Stimulated activated effector memory CD8-positive, alpha-beta T cell treated with anti-CD3 and anti-CD28 coated beads, Interleukin-12 subunit alpha, Interleukin-12 subunit beta, amount 100 ng/mL, for 72 hours (primary cell): Measurements from ENCODE around the gene KNG1.
A peak's percentile ranks its signal among the peaks of the same experiment; 100 is the strongest.

Source experiments
- ATAC-seq: fragments of 150-1000 bp; cut with Tn5 transposase; 2 replicates; pipeline ENCODE4 v1.10.0; 2021
- DNase-seq, 2 donors: peaks; one replicate each; pipeline ENCODE4 v3.0.0; 2021 to 2022; ENCODE audit warnings: low spot score in 2 of 2
- H3K27ac Mint-ChIP-seq: one replicate; pipeline ENCODE4 v1.8.0; 2022; ENCODE audit warnings: mild to moderate bottlenecking, mixed read lengths
- H3K36me3 Mint-ChIP-seq: one replicate; pipeline ENCODE4 v1.8.0; 2022; ENCODE audit warnings: mild to moderate bottlenecking, mixed read lengths
- H3K4me1 Mint-ChIP-seq: one replicate; pipeline ENCODE4 v1.8.0; 2022; ENCODE audit warnings: mixed read lengths
- H3K4me3 Mint-ChIP-seq: one replicate; pipeline ENCODE4 v1.8.0; 2022; ENCODE audit warnings: mild to moderate bottlenecking, mixed read lengths
- H3K9me3 Mint-ChIP-seq: one replicate; pipeline ENCODE4 v1.8.0; 2022; ENCODE audit warnings: mixed read lengths

KNG1 gene

DNA sequence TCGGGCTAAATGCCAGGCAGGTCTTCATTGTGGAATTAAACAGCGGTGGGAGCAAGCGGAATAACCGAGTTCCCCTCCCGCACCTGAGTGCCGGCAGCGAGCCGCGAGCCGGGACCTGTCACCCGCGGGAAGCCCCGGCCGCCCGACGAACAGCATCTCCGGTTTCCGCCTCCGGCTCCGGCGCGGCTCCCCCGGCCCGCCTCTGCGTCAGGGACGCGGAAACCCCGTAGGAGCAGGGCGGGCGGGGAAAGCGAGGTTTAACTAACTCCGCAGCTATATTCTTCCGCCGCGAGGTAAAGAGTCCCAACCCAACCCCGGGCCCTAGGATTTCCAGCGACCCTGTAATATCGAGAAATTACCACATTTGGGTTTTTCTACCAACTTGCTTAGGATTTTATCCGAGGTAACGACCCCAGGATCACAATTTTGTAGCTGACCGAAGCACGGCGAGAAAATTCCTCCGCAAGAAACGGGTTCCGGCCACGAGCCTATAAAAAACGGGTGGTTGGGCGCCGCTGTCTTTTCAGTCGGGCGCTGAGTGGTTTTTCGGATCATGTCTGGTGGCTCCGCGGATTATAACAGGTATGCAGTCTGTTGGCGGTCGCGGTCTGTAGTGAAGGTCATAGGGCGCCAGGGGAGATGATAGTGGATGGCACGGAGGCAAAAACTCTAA lies 66.0 kb downstream of the KNG1 start, which contains the start of gene EIF4A2:
Gene EIF4A2, plus strand, starts transcription at position 520 of the 673 bp plus-strand sequence. Its CDS starts 34 bp downstream, at position 554.
- ATAC-seq: peak; percentile 78
- Mint-ChIP-seq H3K4me3 (peak within 1 kb of the TSS; percentile 96), H3K9me3 (no peaks in the 10 kb centered on the region), H3K36me3 (peaks cover 61% of the 10 kb centered on the region), H3K4me1 (peaks cover 43% of the 10 kb centered on the region), H3K27ac (peak within 1 kb of the TSS; percentile 100)
- peak; percentile 87 to 98 for DNase-seq

DNA sequence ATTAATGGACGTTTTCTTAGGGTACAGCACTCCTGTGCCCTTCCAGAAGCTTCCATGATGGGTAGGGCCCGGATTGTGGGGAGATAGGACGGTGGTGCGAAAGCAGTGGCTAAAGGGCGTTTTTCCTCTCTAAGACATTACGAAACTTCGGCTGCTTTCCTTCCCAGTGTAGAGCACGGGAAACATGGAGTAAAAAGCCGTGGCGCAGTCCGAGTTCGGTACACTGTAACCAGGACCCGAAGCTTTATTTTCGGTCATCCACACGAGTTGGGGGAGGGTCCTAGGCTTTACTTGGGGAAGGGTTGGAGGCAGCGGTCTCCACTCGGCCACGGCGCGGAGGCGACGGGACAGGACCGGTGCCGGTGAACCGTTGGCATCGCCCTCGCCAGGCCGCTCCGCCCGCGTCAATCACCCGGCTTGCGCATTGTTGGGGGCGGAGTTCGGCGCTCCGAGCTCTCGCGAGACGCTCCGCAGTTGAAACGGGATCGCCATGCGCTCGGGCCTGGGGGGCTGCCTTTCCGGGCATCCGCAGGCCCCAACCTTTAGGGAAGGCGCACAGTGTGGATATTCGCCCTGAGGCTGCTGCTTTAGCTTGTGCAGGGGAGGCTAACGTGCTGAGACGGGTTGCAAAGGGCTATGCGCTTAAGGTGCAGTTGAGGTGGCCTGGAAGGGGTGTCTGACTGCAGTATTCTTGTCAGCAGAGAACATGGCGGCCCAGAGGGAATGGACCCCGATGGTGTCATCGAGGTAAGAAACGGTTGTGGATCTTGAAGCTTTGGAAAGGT lies 66.8 kb downstream of the KNG1 start:
- Mint-ChIP-seq H3K4me1 (peaks cover 51% of the 10 kb centered on the region), H3K36me3 (peaks cover 68% of the 10 kb centered on the region)
- peak; percentile 74 for ATAC-seq

DNA sequence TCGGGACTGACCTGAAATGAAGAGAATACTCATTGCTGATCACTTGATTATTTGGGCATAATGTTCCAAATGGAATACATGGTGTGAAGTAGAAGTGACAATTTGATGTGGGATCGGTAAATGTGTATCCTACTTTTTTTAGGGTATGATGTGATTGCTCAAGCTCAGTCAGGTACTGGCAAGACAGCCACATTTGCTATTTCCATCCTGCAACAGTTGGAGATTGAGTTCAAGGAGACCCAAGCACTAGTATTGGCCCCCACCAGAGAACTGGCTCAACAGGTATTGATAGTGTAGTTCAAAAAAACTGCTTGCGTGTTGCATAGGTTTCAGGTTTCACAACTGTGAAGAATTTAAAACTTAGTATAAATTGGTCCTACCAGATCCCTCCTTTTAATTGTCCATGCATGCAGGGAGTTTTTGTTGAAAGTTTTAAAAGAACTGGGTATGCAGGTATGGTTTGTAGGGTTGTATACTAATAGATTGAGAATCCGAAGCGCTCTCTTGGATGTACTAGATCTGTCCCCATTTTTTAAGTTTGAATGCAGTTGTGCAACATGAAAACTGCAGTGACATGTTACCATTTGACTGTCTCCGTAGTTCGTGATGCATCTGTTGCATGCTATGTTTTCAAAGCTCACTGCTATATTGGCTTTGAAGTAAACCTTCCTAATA lies 67.8 kb downstream of the KNG1 start:
- Mint-ChIP-seq H3K4me3 (peak overlapping the region; percentile 96), H3K27ac (peak overlapping the region; percentile 100), H3K9me3 (no peaks in the 10 kb centered on the region), H3K36me3 (peaks cover 78% of the 10 kb centered on the region), H3K4me1 (peaks cover 54% of the 10 kb centered on the region)
- ATAC-seq (no peak), DNase-seq (no peak)

More for the DNA sequence above, 66.8 kb downstream of the KNG1 start:
- DNase-seq: peak; percentile 74 to 93
- Mint-ChIP-seq H3K27ac (peak overlapping the region; percentile 100), H3K9me3 (no peaks in the 10 kb centered on the region), H3K4me3 (peak overlapping the region; percentile 96)

DNA sequence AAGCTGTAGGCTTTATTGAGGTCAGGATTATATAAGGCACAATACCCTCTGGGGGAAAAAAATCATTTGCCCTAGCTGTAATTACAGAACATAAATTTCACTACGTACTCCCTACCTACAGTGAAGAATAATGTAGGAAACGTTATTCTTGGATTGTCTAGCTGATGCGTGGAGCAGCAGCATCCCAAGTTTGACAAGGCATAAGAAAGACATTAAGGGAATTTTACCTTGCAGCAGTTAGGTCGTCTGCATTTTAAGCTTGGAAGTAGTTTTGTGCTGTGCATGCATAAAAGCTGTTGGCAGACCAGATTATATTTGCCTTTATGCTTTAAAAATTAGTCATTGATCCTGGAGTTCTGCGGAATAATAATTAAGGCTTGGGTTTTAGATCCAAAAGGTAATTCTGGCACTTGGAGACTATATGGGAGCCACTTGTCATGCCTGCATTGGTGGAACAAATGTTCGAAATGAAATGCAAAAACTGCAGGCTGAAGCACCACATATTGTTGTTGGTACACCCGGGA lies 68.4 kb downstream of the KNG1 start:
- Mint-ChIP-seq H3K9me3 (no peaks in the 10 kb centered on the region), H3K36me3 (peaks cover 84% of the 10 kb centered on the region), H3K27ac (peak overlapping the region; percentile 100), H3K4me1 (peaks cover 56% of the 10 kb centered on the region), H3K4me3 (peak overlapping the region; percentile 96)
- DNase-seq (no peak), ATAC-seq (no peak)

DNA sequence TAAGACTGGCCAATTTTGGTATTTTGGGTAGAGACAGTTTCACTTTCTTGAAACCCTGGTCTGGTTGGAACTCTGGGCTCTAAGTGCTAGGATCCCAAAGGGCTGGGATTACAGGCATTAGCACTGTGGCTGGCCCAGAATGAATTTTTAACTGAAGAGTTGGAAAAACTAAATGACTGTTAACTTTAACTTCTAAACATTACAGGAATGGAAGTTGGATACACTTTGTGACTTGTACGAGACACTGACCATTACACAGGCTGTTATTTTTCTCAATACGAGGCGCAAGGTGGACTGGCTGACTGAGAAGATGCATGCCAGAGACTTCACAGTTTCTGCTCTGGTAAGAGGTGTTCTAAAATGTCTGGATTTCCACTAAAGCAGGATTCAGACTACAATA lies 69.8 kb downstream of the KNG1 start:
- DNase-seq: no peak
- Mint-ChIP-seq H3K9me3 (no peaks in the 10 kb centered on the region), H3K4me1 (peaks cover 60% of the 10 kb centered on the region), H3K27ac (peak overlapping the region; percentile 100), H3K4me3 (peak overlapping the region; percentile 96), H3K36me3 (peaks cover 98% of the 10 kb centered on the region)
- ATAC-seq: no peak

DNA sequence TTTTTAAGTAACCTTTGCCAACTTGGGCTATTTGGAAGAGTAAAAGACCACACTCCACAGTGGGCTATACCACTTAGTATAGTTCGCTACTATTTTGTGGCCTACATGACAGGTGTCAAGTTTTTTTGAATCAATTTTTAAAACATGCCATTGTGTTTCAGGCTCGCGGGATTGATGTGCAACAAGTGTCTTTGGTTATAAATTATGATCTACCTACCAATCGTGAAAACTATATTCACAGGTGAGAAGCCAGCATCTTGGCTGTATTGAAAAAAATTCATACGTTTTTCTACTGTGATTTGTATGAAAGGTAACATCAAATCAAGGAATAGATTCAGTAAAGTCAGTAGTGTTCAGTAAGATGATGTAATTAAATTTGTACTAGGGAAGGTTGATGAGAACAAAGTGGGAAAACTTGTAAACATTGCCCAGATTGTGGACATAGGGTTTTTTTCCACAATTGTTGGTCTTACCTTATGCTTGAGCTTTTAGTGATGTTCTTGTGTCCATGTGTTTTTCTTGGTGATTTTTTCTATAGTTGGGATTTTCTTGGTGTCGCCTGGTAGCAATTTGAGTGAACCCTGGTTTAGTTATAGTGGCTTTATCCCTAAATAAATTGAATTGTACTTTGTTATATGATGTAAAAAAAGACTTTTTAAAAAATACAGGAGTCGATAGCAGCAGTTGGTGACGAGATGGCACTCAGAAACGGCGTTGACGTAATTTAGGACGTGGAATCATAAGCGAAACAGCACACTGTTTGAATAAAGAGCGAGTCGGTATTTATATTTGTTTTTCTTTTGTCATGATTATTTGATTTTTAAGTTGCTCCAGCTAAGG lies 70.7 kb downstream of the KNG1 start:
- H3K36me3 Mint-ChIP-seq: peaks cover 100% of the 10 kb centered on the region
- ATAC-seq (no peak), DNase-seq (no peak)
- no peaks in the 10 kb centered on the region for H3K9me3 Mint-ChIP-seq
- H3K4me3 Mint-ChIP-seq: peak overlapping the region; percentile 96
- peak overlapping the region; percentile 100 for H3K27ac Mint-ChIP-seq
- H3K4me1 Mint-ChIP-seq: peaks cover 60% of the 10 kb centered on the region

DNA sequence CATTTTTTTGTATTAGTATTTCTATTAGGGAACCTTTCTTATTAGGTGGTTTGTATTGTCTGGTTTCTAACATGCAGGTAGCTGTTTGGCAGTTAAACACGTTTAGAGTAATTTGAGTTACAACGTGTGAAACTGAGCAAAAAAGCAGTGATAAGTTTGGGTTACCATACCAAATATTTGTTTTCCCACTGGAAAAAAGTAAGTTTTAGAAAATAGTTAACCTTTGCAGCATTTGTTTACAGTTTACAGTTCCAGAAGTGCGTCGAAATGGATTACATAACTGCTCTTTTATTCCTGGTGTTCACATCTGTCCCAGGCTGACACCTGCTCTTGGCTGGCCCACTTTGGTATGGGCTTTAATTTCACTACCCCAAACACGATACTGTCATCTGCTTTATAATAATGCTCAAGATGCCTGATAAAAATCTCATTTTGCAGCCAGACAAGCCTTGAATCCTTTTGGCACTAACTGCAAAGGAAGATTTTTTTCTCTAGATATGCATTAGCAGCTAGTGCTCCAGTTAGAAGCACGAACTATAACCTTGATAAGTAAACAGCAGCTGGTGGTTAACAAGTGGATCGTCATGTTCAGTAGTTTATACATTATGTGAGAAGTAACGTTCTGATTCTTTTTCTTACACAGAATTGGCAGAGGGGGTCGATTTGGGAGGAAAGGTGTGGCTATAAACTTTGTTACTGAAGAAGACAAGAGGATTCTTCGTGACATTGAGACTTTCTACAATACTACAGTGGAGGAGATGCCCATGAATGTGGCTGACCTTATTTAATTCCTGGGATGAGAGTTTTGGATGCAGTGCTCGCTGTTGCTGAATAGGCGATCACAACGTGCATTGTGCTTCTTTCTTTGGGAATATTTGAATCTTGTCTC lies 71.6 kb downstream of the KNG1 start:
- peaks cover 54% of the 10 kb centered on the region for H3K4me1 Mint-ChIP-seq

DNA sequence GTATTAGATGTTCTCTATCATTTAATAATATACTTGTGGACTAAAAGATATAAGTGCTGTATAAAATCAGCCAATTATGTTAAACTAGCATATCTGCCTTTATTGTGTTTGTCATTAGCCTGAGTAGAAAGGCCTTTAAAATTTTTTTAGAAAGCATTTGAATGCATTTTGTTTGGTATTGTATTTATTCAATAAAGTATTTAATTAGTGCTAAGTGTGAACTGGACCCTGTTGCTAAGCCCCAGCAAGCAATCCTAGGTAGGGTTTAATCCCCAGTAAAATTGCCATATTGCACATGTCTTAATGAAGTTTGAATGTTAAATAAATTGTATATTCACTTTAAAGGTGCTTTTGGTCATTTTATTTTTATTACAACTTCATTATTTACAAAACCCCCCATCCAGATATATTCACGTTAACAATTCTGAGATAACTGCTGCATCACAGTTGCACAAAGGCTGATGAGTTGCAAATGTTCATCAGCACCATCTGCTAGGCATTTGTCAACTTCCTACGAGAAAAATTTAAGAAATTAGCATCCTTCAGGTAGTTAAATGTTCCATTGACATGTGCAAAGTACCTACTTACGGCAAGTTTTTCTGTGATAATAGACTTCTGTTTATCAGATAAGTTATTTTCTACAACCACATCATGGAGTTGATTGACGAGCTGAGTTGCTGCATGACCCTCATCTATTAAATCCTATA lies 72.5 kb downstream of the KNG1 start:
- H3K4me1 Mint-ChIP-seq: peaks cover 46% of the 10 kb centered on the region
- peaks cover 100% of the 10 kb centered on the region for H3K36me3 Mint-ChIP-seq
- no peak overlapping the region for H3K4me3 Mint-ChIP-seq
- ATAC-seq: peak; percentile 22
- peak overlapping the region; percentile 100 for H3K27ac Mint-ChIP-seq
- no peak for DNase-seq
- no peaks in the 10 kb centered on the region for H3K9me3 Mint-ChIP-seq

More for the DNA sequence above, 71.6 kb downstream of the KNG1 start:
- H3K36me3 Mint-ChIP-seq: peaks cover 100% of the 10 kb centered on the region
- H3K9me3 Mint-ChIP-seq: no peaks in the 10 kb centered on the region
- peak overlapping the region; percentile 100 for H3K27ac Mint-ChIP-seq
- no peak for DNase-seq
- H3K4me3 Mint-ChIP-seq: peak overlapping the region; percentile 96
- no peak for ATAC-seq

DNA sequence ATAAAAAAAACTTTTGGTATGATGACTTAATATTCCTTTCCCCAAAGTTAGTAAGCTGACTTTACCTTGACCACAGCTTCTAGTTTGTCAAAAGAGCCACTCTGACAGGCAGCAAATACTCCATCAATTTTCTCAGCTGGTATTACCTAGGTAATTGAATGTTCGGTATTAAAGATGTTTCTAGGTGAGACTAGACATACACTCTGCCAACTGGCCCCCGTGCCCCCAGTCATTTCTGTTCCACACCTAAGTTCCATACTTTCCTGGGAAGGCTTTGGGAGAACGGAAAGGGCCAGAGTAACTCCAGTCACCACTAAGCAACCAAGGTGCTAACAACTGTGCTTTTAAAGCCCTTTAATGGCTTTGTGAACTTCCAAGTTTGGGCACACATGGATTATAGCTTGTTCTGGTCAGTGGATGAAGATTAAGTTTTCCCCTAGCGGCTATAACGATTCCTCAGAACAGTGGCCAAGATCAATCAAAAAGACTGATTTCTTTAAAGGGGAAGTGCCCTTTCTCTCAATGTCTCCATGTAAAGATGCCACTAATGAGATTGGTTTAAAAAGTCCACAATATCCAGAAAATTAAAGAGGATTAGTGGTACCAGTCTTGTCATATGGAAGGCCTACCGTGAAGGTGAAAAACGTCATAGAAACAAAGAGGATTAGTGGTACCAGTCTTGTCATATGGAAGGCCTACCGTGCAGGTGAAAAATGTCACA lies 73.3 kb downstream of the KNG1 start:
- peak; percentile 43 for ATAC-seq
- no peaks in the 10 kb centered on the region for H3K9me3 Mint-ChIP-seq
- peaks cover 100% of the 10 kb centered on the region for H3K36me3 Mint-ChIP-seq
- no peak overlapping the region for H3K4me3 Mint-ChIP-seq
- DNase-seq: no peak
- peaks cover 41% of the 10 kb centered on the region for H3K4me1 Mint-ChIP-seq
- H3K27ac Mint-ChIP-seq: peak overlapping the region; percentile 100
